HG02759 (cell line): ENCODE measurements around the gene NPHS1.
"Not testable (repeated sequence)": the region's sequence is repeated elsewhere in the genome, so short reads cannot be mapped to it uniquely, and the experiment has no call there.

Source experiments
- ATAC-seq: cut with Tn5 transposase; IDR thresholded peaks from one replicate; pipeline ENCODE4 v1.9.1; 2021; ENCODE audit warnings: mild to moderate bottlenecking, moderate library complexity; ENCODE audit not compliant: unreplicated experiment

The NPHS1 gene

GRCh38 chr19:35879770-35880317 is 27.5 kb upstream of the NPHS1 start:
- no peak for ATAC-seq

GRCh38 chr19:35879068-35879467 is 26.8 kb upstream of the NPHS1 start:
- ATAC-seq = no peak

GRCh38 chr19:35874392-35874930 is 22.2 kb upstream of the NPHS1 start:
- no peak for ATAC-seq

GRCh38 chr19:35872180-35872579 is 19.9 kb upstream of the NPHS1 start:
- no peak for ATAC-seq

GRCh38 chr19:35871611-35872010 is 19.3 kb upstream of the NPHS1 start:
- ATAC-seq = no peak

- no peak for ATAC-seq
Observed at GRCh38 chr19:35870798-35871197, 18.5 kb upstream of the NPHS1 start.

- ATAC-seq = not testable (repeated sequence)
Observed at GRCh38 chr19:35870124-35870736, 17.9 kb upstream of the NPHS1 start.

- ATAC-seq = peak; percentile 57
Observed at GRCh38 chr19:35869327-35870123, 17.2 kb upstream of the NPHS1 start.

- ATAC-seq = no peak
Observed at GRCh38 chr19:35868823-35869326, 16.6 kb upstream of the NPHS1 start.

- ATAC-seq = peak; percentile 72
Observed at GRCh38 chr19:35868172-35868822, 16.0 kb upstream of the NPHS1 start, which contains the start of gene APLP1. Gene APLP1 (plus strand): TSS chr19:35868574. CDS start chr19:35868637, 63 bp downstream.

- no peak for ATAC-seq
Observed at GRCh38 chr19:35863018-35863417, 10.7 kb upstream of the NPHS1 start.

- no peak for ATAC-seq
Observed at GRCh38 chr19:35862528-35862927, 10.2 kb upstream of the NPHS1 start.

GRCh38 chr19:35861640-35862160 is 9.4 kb upstream of the NPHS1 start:
- no peak for ATAC-seq

- ATAC-seq = no peak
Observed at GRCh38 chr19:35860818-35861639, 8.7 kb upstream of the NPHS1 start.

- ATAC-seq = no peak
Observed at GRCh38 chr19:35860436-35860817, 8.1 kb upstream of the NPHS1 start.

GRCh38 chr19:35859414-35859813 is 7.1 kb upstream of the NPHS1 start:
- ATAC-seq = no peak

GRCh38 chr19:35858311-35858710 is 6.0 kb upstream of the NPHS1 start:
- no peak for ATAC-seq

GRCh38 chr19:35856546-35857149 is 4.3 kb upstream of the NPHS1 start, which contains the start of gene KIRREL2:
Gene KIRREL2 (plus strand): TSS chr19:35856911. CDS start chr19:35857120, 209 bp downstream.
- no peak for ATAC-seq

GRCh38 chr19:35853038-35853756 is 893 bp upstream of the NPHS1 start:
- no peak for ATAC-seq
